Small intestine (tissue), 7 donors: Measurements from ENCODE around the gene PDE9A. TPM values are rescaled to one million over a fixed set of nuclear protein-coding genes. Genes with fewer than 3 reads are reported as not detected.

Experiments used
- DNase-seq, 2 donors: peaks; one replicate each; pipeline versions ENCODE4 v3.0.0 to v3.0.0-alpha.2; 2013
- FAIRE-seq: peaks from 2 replicates; lab custom pipeline; 2012; peaks lifted over from hg19 to GRCh38; lab: Jason Lieb, UNC
- H3K27ac ChIP-seq, 3 donors: one replicate each; pipeline ENCODE4 v1.5.1; 2013; ENCODE audit warnings: low read length in 2 of 3, mild to moderate bottlenecking in 2 of 3, control low read depth in 1 of 3, inconsistent platforms in 1 of 3, low read depth in 1 of 3, moderate library complexity in 1 of 3
- H3K27me3 ChIP-seq, 3 donors: one replicate each; pipeline ENCODE4 v1.6.1; 2013; ENCODE audit warnings: low read length in 3 of 3, inconsistent platforms in 1 of 3; ENCODE audit not compliant: control insufficient read depth in 3 of 3, insufficient read depth in 3 of 3
- H3K36me3 ChIP-seq, 3 donors: one replicate each; pipeline ENCODE4 v1.6.1; 2013; ENCODE audit warnings: low read length in 3 of 3, inconsistent platforms in 1 of 3, low read depth in 1 of 3, mild to moderate bottlenecking in 1 of 3, moderate library complexity in 1 of 3; ENCODE audit not compliant: control insufficient read depth in 3 of 3, insufficient read depth in 2 of 3
- H3K4me1 ChIP-seq, 3 donors: one replicate each; pipeline ENCODE4 v1.6.1; 2013; ENCODE audit warnings: low read length in 2 of 3, inconsistent platforms in 1 of 3, low read depth in 1 of 3, mild to moderate bottlenecking in 1 of 3, moderate library complexity in 1 of 3; ENCODE audit not compliant: control insufficient read depth in 3 of 3, insufficient read depth in 2 of 3
- H3K4me3 ChIP-seq, 3 donors: one replicate each; pipeline ENCODE4 v1.5.1; 2013; ENCODE audit warnings: low read length in 3 of 3, control low read depth in 1 of 3, inconsistent platforms in 1 of 3, low read depth in 1 of 3, mild to moderate bottlenecking in 1 of 3, moderate library complexity in 1 of 3
- H3K9me3 ChIP-seq, 2 donors: one replicate each; pipeline ENCODE4 v1.6.1; 2013; ENCODE audit warnings: low read depth in 1 of 2, low read length in 1 of 2; ENCODE audit not compliant: control insufficient read depth in 2 of 2, insufficient read depth in 1 of 2
- WGBS, 3 donors: extraction: QIAGEN DNeasy Blood & Tissue Kit; methylation state at CpG; one replicate each; pipeline ENCODE4 v1.1.7; 2013; 5-methylcytosine and 5-hydroxymethylcytosine counted together
- polyA plus RNA-seq, 4 donors: library from polyadenylated mRNA; stranded (reverse) in 3 of 4; unstranded in 1 of 4; fragments of 200-250 nt in 3 of 4; fragments of 120-200 nt in 1 of 4; gene quantifications; one replicate each; pipeline versions ENCODE4 v1.2.1 to v1.2.3, GENCODE V29; 2013
- donor health status: healthy with polysubstance abuse.
- donor health status: control.
- donor health status: control.
- donor health status: Bipolar disorder and iron deficiency.
- donor health status: healthy.

Gene PDE9A
- polyA plus RNA-seq, 4 donors: 31.0 to 96.6 (median 49.6) TPM

DNA sequence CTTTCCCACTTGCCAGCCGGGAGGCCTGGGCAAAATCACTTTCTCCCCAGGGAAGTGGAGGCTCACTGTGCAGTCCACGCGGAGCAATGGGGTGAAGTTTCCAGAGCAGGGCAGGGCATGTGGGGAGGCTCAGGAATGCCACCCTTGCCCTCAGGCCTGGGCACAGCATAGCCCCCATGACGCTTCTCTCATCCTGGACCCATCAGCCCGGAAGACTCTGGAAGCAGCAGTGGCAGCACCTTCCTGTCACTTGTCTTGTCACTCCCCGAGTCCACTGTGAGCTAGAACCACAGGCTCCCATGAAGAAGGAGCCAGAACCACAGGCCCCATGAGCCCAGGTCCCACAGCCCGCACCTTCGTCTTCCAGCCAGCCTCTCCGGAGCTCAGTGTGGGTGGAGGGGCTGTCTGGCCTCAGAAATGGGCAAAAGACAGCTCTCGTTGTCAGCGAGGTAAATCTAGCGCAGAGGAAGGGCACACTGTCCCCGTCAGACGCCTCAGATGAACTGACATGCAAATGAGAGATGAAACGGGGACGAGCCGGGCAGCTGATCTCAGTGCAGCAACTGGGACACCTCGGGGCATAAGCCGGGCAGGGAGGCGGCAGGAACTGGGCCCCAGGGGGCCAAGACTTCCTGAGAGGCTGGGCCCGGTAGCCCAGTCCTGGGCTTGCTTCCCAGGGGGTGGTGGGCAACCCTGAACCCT lies 6.1 kb downstream of the PDE9A start:
- peaks cover 0 to 65% (median 0%) of the 10 kb centered on the region in 3 donors for H3K36me3 ChIP-seq
- no peak overlapping the region for H3K4me3 ChIP-seq
- H3K27ac ChIP-seq: no peak overlapping the region
- FAIRE-seq: no peak
- H3K27me3 ChIP-seq: peaks cover 0 to 4% (median 0%) of the 10 kb centered on the region in 3 donors
- H3K4me1 ChIP-seq: peaks cover 0 to 23% (median 2%) of the 10 kb centered on the region in 3 donors
- 78 to 85% (median 79%) methylated on average over 21 of the region's 21 CpGs for WGBS, 3 donors
- DNase-seq: no peak
- no peaks in the 10 kb centered on the region for H3K9me3 ChIP-seq

DNA sequence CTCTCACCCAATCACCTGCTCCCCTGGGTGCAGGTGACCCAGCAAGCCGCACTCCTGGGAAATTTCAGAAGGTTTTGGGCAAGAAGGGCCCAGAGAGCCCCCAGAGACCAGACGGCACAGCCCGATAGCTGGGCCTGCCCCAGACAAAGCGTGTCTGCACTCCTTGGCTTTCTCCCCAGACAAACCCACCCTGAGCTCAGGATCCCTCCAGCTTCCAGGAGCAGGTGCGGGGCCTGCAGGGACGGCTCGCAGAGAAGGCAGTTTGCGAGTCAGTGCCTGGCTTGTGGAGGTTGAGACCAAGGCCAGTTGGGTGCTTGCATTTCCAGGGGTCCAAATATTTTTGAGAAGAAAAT lies 6.7 kb downstream of the PDE9A start:
- no peak overlapping the region for H3K27ac ChIP-seq
- peaks cover 0 to 17% (median 2%) of the 10 kb centered on the region in 3 donors for H3K4me1 ChIP-seq
- no peak overlapping the region for H3K4me3 ChIP-seq
- 91 to 93% (median 92%) methylated on average over 8 of the region's 8 CpGs for WGBS, 3 donors
- no peaks in the 10 kb centered on the region for H3K27me3 ChIP-seq
- DNase-seq (no peak), FAIRE-seq (no peak)
- H3K36me3 ChIP-seq: peaks cover 0 to 66% (median 0%) of the 10 kb centered on the region in 3 donors
- H3K9me3 ChIP-seq: no peaks in the 10 kb centered on the region

DNA sequence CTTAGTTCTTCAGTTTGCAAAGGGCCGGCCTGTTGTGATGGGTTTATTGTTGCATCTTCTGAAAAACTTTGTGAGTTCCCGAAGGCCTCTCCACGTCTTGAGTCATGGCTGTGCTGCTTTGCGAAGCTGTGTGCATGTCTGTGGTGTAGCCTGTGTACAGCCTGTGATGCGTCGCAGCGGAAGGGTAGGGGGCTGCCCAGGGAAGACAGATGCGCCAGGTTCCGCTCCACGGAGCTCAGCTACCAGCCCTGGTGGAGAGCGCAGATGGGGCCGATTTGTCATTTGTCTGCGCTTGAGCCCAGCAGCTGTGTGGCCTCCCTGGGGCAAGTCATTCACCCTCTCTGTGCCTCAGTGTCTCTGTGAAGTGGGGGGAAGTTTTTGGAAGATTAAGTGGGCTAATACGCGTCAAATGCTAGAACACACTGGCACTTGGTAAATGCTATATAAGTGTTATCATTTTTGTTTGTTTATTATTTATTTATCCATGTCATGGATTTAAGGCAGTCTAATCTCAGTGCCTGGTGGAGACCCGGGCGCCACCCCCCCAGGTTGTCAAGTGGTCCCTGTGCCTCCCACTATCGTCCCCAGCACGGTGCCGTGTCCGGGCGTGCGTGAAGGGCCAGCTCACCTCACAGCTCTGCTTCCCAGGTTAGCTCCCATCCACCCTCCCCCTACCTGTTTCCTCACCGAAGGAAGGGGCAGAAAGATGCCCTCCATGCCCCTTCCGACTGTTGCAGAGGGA lies 8.4 kb downstream of the PDE9A start:
- 89 to 92% (median 90%) methylated on average over 25 of the region's 25 CpGs for WGBS, 3 donors
- Histone ChIP-seq H3K9me3 (peaks cover 0 to 5% of the 10 kb centered on the region in 2 donors), H3K4me1 (peaks cover 0 to 2% (median 0%) of the 10 kb centered on the region in 3 donors), H3K27ac (no peak overlapping the region), H3K36me3 (peaks cover 0 to 75% (median 0%) of the 10 kb centered on the region in 3 donors), H3K27me3 (no peaks in the 10 kb centered on the region), H3K4me3 (no peak overlapping the region)
- DNase-seq (no peak), FAIRE-seq (no peak)

DNA sequence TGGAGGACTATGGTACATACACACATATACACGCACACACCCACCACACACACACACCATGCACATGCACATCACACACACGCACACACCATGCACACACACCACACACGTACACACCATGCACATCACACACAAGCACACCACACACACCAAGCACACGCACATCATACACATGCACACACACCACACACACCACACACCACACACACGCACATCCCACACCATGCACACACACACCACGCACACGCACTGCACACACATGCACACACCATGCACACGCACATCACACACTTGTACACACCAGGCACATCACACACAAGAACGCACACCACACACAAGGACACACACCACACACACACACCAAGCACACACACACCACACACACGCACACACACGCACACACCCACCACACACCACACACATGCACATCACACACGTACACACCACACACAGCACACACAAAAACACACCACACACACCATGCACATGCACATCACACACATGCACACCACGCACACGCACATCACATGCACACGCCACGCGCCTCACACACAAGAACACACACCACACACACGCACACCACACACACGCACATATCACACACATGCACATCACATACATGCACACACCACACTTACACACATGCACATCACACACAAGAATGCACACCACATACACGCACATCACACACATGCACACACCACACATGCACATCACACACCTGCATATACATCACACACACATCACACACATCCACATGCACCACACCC lies 9.2 kb downstream of the PDE9A start:
- Histone ChIP-seq H3K4me3 (no peak overlapping the region), H3K9me3 (peaks cover 0 to 5% of the 10 kb centered on the region in 2 donors), H3K36me3 (peaks cover 0 to 70% (median 0%) of the 10 kb centered on the region in 3 donors), H3K4me1 (peaks cover 0 to 2% (median 0%) of the 10 kb centered on the region in 3 donors), H3K27me3 (no peaks in the 10 kb centered on the region), H3K27ac (no peak overlapping the region)
- 94 to 97% (median 94%) methylated on average over 20 of the region's 20 CpGs for WGBS, 3 donors
- FAIRE-seq (no peak), DNase-seq (no peak)

DNA sequence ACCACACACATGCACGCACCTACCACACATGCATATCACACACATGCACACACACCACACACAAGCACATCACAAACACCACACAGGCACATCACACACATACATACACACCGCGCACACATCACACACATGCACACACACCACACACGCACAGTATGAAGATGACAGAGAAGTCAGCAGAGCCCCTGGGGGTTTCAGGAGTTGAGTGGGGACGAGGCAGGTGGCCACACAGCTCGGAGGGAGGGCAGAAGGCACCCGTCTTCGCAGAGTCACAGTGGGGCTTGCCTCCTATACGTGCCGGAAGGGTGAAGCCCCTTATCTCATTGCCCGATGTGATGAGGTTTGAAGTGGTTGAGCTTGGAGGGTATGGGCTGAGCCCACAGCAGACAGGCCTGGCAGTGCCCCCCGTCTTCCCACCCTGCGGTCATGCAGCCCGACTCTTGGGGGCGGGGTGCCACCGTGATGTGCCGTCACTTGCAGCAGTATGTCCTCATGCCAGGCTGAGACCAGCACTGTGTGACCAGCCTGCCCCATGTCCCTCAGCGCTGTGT lies 9.9 kb downstream of the PDE9A start:
- Histone ChIP-seq H3K9me3 (peaks cover 0 to 5% of the 10 kb centered on the region in 2 donors), H3K4me1 (peaks cover 0 to 2% (median 0%) of the 10 kb centered on the region in 3 donors), H3K36me3 (peaks cover 0 to 63% (median 0%) of the 10 kb centered on the region in 3 donors), H3K4me3 (no peak overlapping the region), H3K27me3 (no peaks in the 10 kb centered on the region), H3K27ac (no peak overlapping the region)
- no peak for FAIRE-seq
- no peak for DNase-seq
- WGBS, 3 donors: 90 to 97% (median 92%) methylated on average over 16 to 18 of the region's 18 CpGs

DNA sequence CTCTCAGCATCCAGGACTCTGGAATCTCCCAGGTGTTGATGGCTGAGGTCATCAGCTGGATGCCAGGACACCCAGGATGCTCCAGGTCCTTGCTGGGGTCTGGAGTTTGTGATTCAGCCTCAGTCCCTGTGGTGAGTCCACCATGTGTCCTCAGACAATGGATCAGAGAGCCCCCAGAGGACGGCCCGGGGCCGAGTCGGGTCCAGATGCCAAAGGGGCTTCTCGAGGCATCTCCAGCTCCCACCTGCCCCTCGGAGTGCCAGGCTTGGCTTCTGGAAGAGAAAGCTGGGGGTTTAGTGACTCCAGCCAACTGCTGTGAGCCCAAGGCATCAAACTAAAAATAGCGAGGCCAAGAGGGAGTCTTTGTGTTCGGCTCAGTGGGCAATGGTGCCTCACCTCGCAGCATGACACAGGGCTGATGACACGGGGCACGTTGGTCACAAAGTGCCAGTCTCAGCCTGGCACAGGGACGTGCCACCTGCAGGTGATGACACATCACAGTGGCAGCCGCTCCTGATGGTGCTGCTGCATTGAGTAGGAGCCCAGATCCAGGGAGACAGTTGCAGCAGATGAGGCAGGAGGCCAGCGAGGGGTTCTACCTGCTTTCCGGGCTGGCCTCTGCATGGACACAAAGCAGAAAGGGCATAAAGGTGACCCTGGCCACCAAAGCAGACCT lies 10.6 kb downstream of the PDE9A start:
- Histone ChIP-seq H3K27ac (no peak overlapping the region), H3K4me3 (no peak overlapping the region), H3K4me1 (peaks cover 0 to 2% (median 0%) of the 10 kb centered on the region in 3 donors), H3K36me3 (peaks cover 0 to 61% (median 0%) of the 10 kb centered on the region in 3 donors), H3K9me3 (peaks cover 0 to 5% of the 10 kb centered on the region in 2 donors), H3K27me3 (no peaks in the 10 kb centered on the region)
- DNase-seq: peak in 1 of 2 donors; percentile 28
- 60 to 83% (median 67%) methylated on average over 15 of the region's 15 CpGs for WGBS, 3 donors
- no peak for FAIRE-seq

DNA sequence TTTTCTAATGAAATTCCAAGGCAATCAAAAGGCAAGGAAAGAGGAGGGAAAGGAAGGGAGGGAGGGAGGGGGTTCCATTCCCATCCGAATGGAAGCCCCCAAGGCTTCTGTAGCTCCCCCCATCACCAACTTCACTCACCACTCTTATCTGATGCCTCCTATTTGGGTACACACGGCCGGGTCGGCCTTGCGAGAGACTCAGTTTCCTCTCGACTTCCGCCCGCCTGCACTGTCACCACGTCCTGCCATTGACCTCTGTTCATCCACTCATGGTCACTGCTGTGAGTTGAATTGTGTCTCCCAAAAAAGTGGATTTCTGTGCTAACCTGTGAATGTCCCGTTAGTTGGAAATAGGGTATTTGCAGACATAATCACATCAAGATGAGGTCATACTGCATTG lies 11.2 kb downstream of the PDE9A start:
- peaks cover 0 to 62% (median 0%) of the 10 kb centered on the region in 3 donors for H3K36me3 ChIP-seq
- H3K4me1 ChIP-seq: peaks cover 0 to 2% (median 0%) of the 10 kb centered on the region in 3 donors
- DNase-seq (no peak), FAIRE-seq (no peak)
- no peak overlapping the region for H3K4me3 ChIP-seq
- H3K27me3 ChIP-seq: no peaks in the 10 kb centered on the region
- H3K27ac ChIP-seq: no peak overlapping the region
- WGBS, 3 donors: 91 to 95% (median 94%) methylated on average over 10 of the region's 10 CpGs
- H3K9me3 ChIP-seq: peaks cover 0 to 5% of the 10 kb centered on the region in 2 donors
